Right cardiac atrium (tissue), 5 donors: ENCODE data around the gene ZSWIM7. TPM values are rescaled to one million over a fixed set of nuclear protein-coding genes. Genes with fewer than 3 reads are reported as not detected.

Experiments used
- ATAC-seq, 2 donors: fragments of 200-7000 bp; cut with Tn5 transposase; one replicate each; pipeline versions ENCODE4 v1.8.0 to v1.9.1; 2020; ENCODE audit warnings: moderate library complexity in 2 of 2, mild to moderate bottlenecking in 1 of 2
- DNase-seq, 3 donors: peaks; one replicate each; pipeline ENCODE4 v3.0.0-alpha.2; 2020
- H3K27ac ChIP-seq: one replicate; pipeline ENCODE4 v1.5.1; 2013; ENCODE audit warnings: mild to moderate bottlenecking, low read length, control low read depth, moderate library complexity
- H3K27me3 ChIP-seq: one replicate; pipeline ENCODE4 v1.6.1; 2013; ENCODE audit not compliant: control insufficient read depth, insufficient read depth
- H3K4me1 ChIP-seq: one replicate; pipeline ENCODE4 v1.6.1; 2013; ENCODE audit warnings: low read length; ENCODE audit not compliant: control insufficient read depth, insufficient read depth
- H3K4me3 ChIP-seq: one replicate; pipeline ENCODE4 v1.5.1; 2013; ENCODE audit warnings: low read length, control low read depth
- H3K9me3 ChIP-seq: one replicate; pipeline ENCODE4 v1.6.1; 2013; ENCODE audit warnings: low read length; ENCODE audit not compliant: control insufficient read depth
- WGBS: extraction: QIAGEN DNeasy Blood & Tissue Kit; methylation state at CpG from one replicate; pipeline ENCODE4 v1.1.7; 2013; 5-methylcytosine and 5-hydroxymethylcytosine counted together
- intact Hi-C, 4 donors: fragments of 100-400 bp; cut with DNase I; formaldehyde crosslinking; loops; one replicate each; pipeline versions ENCODE4 v1.11.0 to v1.14.0; 2022 to 2023
- polyA plus RNA-seq: library from polyadenylated mRNA; stranded (reverse); fragments of 200-250 nt; gene quantifications from one replicate; pipeline ENCODE4 v1.2.3, GENCODE V29; 2013
- total RNA-seq, 4 donors: library from RNA; stranded (reverse); fragmentation: NEBNext Ultra II Directional; extraction: Animal tissue kit (Norgen Biotek cat#: 25700); gene quantifications; one replicate each; pipeline ENCODE4 v1.2.1, GENCODE V29; 2021
- donor health status: healthy with polysubstance abuse.
- donor health status: DM: no; HTN: yes; CAD: no.
- donor health status: DM: no; HTN: no; CAD: no.
- donor health status: DM: no; HTN: yes; CAD: no; lungs with severe emphysema.
- donor health status: DM: yes; HTN: yes; CAD: no.

Gene ZSWIM7
- total and polyA plus RNA-seq, 5 donors, result 21.9 to 45.2 (median 31.9) TPM

DNA sequence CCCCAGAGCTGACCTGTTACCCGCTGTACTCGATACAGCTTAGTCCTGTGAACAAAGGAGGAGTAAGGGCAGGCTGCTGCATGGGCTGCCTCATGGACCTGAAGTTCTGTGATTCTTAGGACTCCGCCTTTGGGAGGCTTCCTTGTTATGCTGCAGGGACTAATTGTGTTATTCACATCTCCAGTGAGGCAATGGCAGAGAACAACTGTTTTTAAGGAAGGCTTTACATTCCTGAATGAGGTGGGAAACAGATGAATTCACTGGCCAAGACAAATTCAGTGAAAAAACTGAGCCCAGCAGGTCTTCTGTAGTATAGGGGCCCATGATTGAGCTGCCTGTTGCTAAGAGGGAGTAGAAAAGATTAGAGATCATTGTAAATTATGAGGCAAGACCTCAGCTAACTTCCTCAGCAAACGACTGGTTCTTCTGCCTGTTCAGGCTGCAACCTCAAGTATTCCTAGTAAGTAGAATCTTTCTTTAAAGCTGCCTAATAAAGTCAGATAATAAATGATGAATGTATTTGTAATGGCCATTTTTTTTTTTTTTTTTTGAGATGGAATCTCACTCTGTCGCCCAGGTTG is 28.3 kb downstream of the ZSWIM7 start:
- no peak overlapping the region for H3K4me3 ChIP-seq
- H3K9me3 ChIP-seq, result no peaks in the 10 kb centered on the region
- H3K27ac ChIP-seq, result no peak overlapping the region
- no peak for ATAC-seq
- no peaks in the 10 kb centered on the region for H3K4me1 ChIP-seq
- WGBS, result 87% methylated on average over 5 of the region's 5 CpGs
- DNase-seq, result no peak
- no peaks in the 10 kb centered on the region for H3K27me3 ChIP-seq
- intact Hi-C loops, result no loop called here

- no peak for ATAC-seq
- H3K4me1 ChIP-seq, result no peaks in the 10 kb centered on the region
- H3K27me3 ChIP-seq, result no peaks in the 10 kb centered on the region
- 86% methylated on average over 2 of the region's 2 CpGs for WGBS
- no peaks in the 10 kb centered on the region for H3K9me3 ChIP-seq
- DNase-seq, result no peak
- H3K27ac ChIP-seq, result no peak overlapping the region
- H3K4me3 ChIP-seq, result no peak overlapping the region
- intact Hi-C loops, result no loop called here
These were observed 29.0 kb downstream of the ZSWIM7 start for GRCh38 chr17:15970500-15970899.

DNA sequence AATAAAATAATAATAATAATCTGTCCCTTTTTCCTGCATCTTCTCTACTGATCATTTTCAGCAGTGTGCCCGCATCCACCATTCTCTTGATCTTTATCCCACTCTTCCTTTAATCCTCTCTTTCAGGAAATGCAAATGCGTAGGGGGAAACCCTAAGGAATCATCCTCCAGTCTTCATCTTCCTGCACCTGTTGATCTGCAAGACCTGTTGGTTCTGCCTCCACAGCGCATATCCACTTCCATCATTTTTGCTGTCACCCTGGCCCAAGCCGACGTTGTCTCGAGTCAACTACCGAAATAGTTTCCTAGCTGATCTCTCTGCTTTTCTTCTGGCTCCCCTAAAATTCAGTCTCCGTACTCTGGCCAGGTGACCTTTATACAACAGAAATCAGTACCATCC is 30.0 kb downstream of the ZSWIM7 start:
- H3K27ac ChIP-seq, result no peak overlapping the region
- ATAC-seq, result no peak
- H3K27me3 ChIP-seq, result no peaks in the 10 kb centered on the region
- WGBS, result 93% methylated on average over 8 of the region's 8 CpGs
- H3K4me1 ChIP-seq, result no peaks in the 10 kb centered on the region
- DNase-seq, result no peak
- no peaks in the 10 kb centered on the region for H3K9me3 ChIP-seq
- intact Hi-C loops, result no loop called here
- H3K4me3 ChIP-seq, result no peak overlapping the region

DNA sequence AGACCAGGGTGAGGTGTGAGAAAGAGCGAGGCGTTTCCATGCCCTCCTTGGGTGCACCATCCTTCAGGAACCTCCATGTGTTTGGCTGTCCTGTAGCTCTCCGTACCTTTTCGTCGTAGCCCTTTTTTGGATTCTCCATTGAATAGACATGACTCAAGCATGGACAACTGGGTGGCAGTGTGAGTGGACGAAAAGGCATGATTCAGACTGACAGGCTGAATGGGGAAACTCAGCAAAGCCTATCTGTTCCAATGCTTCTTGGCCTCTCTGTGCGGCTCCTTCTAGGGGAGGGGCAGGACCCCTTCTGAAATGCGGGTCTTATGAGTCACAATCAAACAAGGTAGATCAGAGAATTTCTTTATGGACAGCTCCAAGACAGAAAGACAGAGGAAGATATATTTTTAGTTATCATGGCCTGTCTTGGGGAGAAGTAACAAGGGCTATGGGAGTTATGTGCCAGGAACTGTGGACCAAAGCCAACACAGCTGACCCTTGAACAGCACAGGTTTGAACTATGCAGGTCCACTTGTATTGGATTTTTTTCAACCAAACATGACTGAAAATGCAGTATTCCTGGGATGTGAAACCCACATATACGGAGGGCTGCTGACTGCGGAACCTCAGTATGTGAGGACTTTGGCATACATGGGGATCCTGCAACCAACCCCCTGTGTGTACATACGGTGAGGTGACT is 31.7 kb downstream of the ZSWIM7 start:
- H3K4me1 ChIP-seq, result no peaks in the 10 kb centered on the region
- DNase-seq (no peak), ATAC-seq (no peak)
- no peaks in the 10 kb centered on the region for H3K27me3 ChIP-seq
- intact Hi-C loops, result no loop called here
- WGBS, result 93% methylated on average over 11 of the region's 11 CpGs
- H3K4me3 ChIP-seq, result no peak overlapping the region
- H3K27ac ChIP-seq, result no peak overlapping the region
- H3K9me3 ChIP-seq, result no peaks in the 10 kb centered on the region

DNA sequence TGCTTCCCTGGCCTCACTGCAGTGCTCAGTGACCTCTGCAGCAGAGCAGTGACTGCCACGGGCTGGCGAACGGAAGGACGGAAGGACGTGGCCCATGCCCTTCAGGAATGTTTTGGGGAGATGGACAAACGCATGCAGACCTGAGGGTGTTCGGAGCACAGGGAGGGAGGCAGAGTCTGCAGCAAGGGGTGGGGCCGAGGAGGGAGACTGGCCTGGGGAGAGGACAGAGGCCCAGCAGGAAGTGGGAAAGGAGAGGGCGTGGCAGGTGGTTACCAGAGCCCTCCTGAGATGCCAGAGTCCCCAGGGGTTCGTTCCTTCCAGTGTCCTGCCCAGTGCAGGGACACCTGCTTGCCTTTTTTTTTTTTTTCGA is 32.6 kb downstream of the ZSWIM7 start:
- H3K27me3 ChIP-seq, result no peaks in the 10 kb centered on the region
- ATAC-seq, result peak; percentile 53 to 58
- intact Hi-C loops, result no loop called here
- DNase-seq, result no peak
- WGBS, result 55% methylated on average over 11 of the region's 11 CpGs
- H3K9me3 ChIP-seq, result no peaks in the 10 kb centered on the region
- no peak overlapping the region for H3K4me3 ChIP-seq
- no peaks in the 10 kb centered on the region for H3K4me1 ChIP-seq
- H3K27ac ChIP-seq, result no peak overlapping the region

GRCh38 chr17:15966183-15966878 is 33.2 kb downstream of the ZSWIM7 start:
- no peak overlapping the region for H3K4me3 ChIP-seq
- no peaks in the 10 kb centered on the region for H3K27me3 ChIP-seq
- DNase-seq, result no peak
- H3K9me3 ChIP-seq, result no peaks in the 10 kb centered on the region
- intact Hi-C loops, result no loop called here
- no peaks in the 10 kb centered on the region for H3K4me1 ChIP-seq
- peak in 1 of 2 donors; percentile 12 for ATAC-seq
- peak overlapping the region; percentile 10 for H3K27ac ChIP-seq
- WGBS, result 61% methylated on average over 13 of the region's 13 CpGs

DNA sequence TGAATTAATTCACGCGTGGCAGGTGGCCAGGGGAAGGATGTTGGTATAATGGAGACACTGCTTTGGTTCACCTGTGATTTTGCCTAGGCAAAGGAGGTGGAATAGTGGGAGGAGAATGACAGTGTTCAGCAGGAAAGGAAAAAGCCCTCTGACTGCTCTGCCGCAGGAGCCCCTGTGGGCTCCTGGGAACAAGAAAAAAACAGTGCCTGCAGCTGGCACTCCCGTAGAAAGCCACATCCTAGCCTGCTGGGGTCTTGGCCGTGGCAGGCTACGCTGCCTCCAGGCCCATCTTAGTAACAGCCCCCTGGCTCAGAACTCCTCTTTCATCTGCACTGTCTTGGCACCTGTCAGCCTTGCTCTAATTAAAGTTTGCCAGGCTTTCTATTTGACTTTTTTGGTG is 34.0 kb downstream of the ZSWIM7 start:
- H3K4me1 ChIP-seq, result no peaks in the 10 kb centered on the region
- WGBS, result 77% methylated on average over 6 of the region's 6 CpGs
- H3K9me3 ChIP-seq, result no peaks in the 10 kb centered on the region
- no peaks in the 10 kb centered on the region for H3K27me3 ChIP-seq
- DNase-seq (no peak), ATAC-seq (no peak)
- H3K4me3 ChIP-seq, result no peak overlapping the region
- H3K27ac ChIP-seq, result no peak overlapping the region
- intact Hi-C loops, result no loop called here

DNA sequence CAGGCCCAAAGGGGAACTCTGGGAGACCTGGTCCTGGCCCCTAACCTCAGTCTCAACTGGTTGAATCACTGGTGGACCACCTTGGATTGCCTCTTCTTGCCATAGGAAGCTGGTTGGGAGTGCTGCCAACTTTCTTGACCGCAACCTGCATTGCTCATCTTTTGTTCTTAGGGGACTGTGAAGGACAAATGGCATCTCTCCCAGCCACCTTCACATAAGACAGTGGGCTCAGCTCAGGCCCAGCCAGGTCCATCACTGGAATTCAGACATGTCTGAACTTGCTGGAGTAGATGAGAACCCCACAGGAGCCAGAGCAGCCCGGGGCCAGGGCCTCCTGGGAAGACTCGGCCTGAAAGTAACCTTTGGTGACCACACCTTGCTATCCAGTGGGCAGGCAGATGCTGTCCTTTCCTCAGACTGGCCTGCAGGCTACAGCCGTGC is 35.8 kb downstream of the ZSWIM7 start:
- H3K27me3 ChIP-seq, result no peaks in the 10 kb centered on the region
- intact Hi-C loops, result no loop called here
- 80% methylated on average over 4 of the region's 4 CpGs for WGBS
- ATAC-seq, result no peak
- DNase-seq, result no peak
- no peaks in the 10 kb centered on the region for H3K4me1 ChIP-seq
- H3K9me3 ChIP-seq, result no peaks in the 10 kb centered on the region
- no peak overlapping the region for H3K27ac ChIP-seq
- no peak overlapping the region for H3K4me3 ChIP-seq

- DNase-seq (no peak), ATAC-seq (no peak)
- H3K4me1 ChIP-seq, result no peaks in the 10 kb centered on the region
- no peaks in the 10 kb centered on the region for H3K9me3 ChIP-seq
- H3K4me3 ChIP-seq, result no peak overlapping the region
- intact Hi-C loops, result no loop called here
- 80% methylated on average over 4 of the region's 4 CpGs for WGBS
- H3K27ac ChIP-seq, result no peak overlapping the region
- no peaks in the 10 kb centered on the region for H3K27me3 ChIP-seq
These were observed 41.0 kb downstream of the ZSWIM7 start for GRCh38 chr17:15958484-15958854.

DNA sequence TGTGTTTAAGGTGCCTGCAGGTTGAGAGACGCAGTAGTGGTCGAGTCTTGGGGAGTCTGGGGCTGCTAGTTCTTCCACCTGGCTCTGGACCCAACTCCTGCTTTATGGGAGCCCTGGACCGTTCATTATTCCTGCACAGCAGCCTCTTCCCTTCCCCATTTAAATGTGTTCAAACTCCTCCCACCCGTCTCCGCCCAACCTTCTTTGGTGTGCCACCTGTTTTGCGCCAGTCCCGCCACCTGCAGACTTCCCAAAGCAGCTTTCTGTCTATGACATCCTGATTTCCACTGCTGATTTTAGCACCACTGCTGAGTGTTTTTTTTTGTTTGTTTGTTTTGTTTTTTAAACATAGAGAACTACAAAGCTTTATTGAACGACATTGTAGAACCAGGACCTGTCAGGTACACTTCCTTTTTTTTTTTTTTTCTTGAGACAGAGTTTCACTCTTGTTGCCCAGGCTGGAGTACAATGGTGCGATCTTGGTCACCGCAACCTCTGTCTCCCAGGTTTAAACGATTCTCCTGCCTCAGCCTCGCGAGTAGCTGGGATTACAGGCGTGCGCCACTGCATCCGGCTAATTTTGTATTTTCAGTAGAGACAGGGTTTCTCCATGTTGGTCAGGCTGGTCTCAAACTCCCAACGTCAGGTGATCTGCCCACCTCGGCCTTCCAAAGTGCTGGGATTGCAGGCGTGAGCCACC is 41.7 kb downstream of the ZSWIM7 start:
- intact Hi-C loops, result no loop called here
- Histone ChIP-seq H3K27me3 (no peaks in the 10 kb centered on the region), H3K27ac (no peak overlapping the region), H3K4me1 (no peaks in the 10 kb centered on the region), H3K4me3 (no peak overlapping the region), H3K9me3 (no peaks in the 10 kb centered on the region)
- DNase-seq, result no peak
- no peak for ATAC-seq
- WGBS, result 94% methylated on average over 18 of the region's 19 CpGs

GRCh38 chr17:15957206-15957605 is 42.3 kb downstream of the ZSWIM7 start:
- Histone ChIP-seq H3K27me3 (no peaks in the 10 kb centered on the region), H3K9me3 (no peaks in the 10 kb centered on the region), H3K4me1 (no peaks in the 10 kb centered on the region), H3K27ac (no peak overlapping the region), H3K4me3 (no peak overlapping the region)
- WGBS, result 94% methylated on average over 6 of the region's 6 CpGs
- ATAC-seq (no peak), DNase-seq (no peak)
- intact Hi-C loops, result no loop called here
